KMS-11 (cell line): ENCODE data around the gene DPF3.

Source experiments
- H2AFZ ChIP-seq: fragments of 200-600 bp; sonication (generic); 2 replicates; pipeline ENCODE4 v1.6.1; 2016; ENCODE audit warnings: antibody characterized with exemption, mixed run types, low read depth
- H3K27ac ChIP-seq: fragments of 200-600 bp; sonication (generic); 2 replicates; pipeline ENCODE4 v1.6.1; 2016; ENCODE audit warnings: mild to moderate bottlenecking, mixed run types
- H3K27me3 ChIP-seq: fragments of 200-600 bp; sonication (generic); 2 replicates; pipeline ENCODE4 v1.6.1; 2017; ENCODE audit warnings: mild to moderate bottlenecking, low read depth, mixed run types, moderate library complexity; ENCODE audit not compliant: insufficient read depth
- H3K36me3 ChIP-seq: fragments of 200-600 bp; sonication (generic); 2 replicates; pipeline ENCODE4 v1.6.1; 2017; ENCODE audit warnings: mild to moderate bottlenecking, mixed run types; ENCODE audit not compliant: insufficient read depth
- H3K4me1 ChIP-seq: fragments of 200-600 bp; sonication (generic); 2 replicates; pipeline ENCODE4 v1.6.1; 2016; ENCODE audit warnings: mild to moderate bottlenecking, low read depth, mixed run types; ENCODE audit not compliant: poor library complexity, severe bottlenecking
- H3K4me2 ChIP-seq: fragments of 200-600 bp; sonication (generic); 2 replicates; pipeline ENCODE4 v1.7.0; 2016; ENCODE audit warnings: mild to moderate bottlenecking, mixed run types
- H3K4me3 ChIP-seq: fragments of 200-600 bp; sonication (generic); IDR thresholded peaks from 2 replicates; pipeline ENCODE4 v1.6.1; 2017; ENCODE audit warnings: low read depth, low read length, mixed read lengths; ENCODE audit not compliant: insufficient read depth
- H3K79me2 ChIP-seq: fragments of 200-600 bp; sonication (generic); 2 replicates; pipeline ENCODE4 v1.6.1; 2016; ENCODE audit warnings: low read depth, mixed run types; ENCODE audit not compliant: insufficient read depth
- H3K9ac ChIP-seq: fragments of 200-600 bp; sonication (generic); 2 replicates; pipeline ENCODE4 v1.6.1; 2016; ENCODE audit warnings: mild to moderate bottlenecking, mixed run types
- H4K20me1 ChIP-seq: fragments of 200-600 bp; sonication (generic); 2 replicates; pipeline ENCODE4 v1.6.1; 2016; ENCODE audit warnings: mild to moderate bottlenecking, mixed run types; ENCODE audit not compliant: insufficient read depth
- CTCF ChIP-seq: fragments of 200-600 bp; sonication (generic); conservative IDR thresholded peaks from 2 replicates; pipeline ENCODE4 v1.6.1; 2017; ENCODE audit warnings: low read depth, mild to moderate bottlenecking, antibody characterized with exemption, low read length, moderate library complexity, mixed read lengths

The DPF3 gene

GRCh38 chr14:72932893-72933292 is 39.0 kb upstream of the DPF3 start:
- TF ChIP-seq CTCF = no peak
- peaks cover 69% of the 10 kb centered on the region for H3K79me2 ChIP-seq
- no peaks in the 10 kb centered on the region for H4K20me1 ChIP-seq
- no peak overlapping the region for H3K9ac ChIP-seq
- H3K4me1 ChIP-seq = peaks cover 10% of the 10 kb centered on the region
- no peaks in the 10 kb centered on the region for H3K27me3 ChIP-seq
- H3K27ac ChIP-seq = no peak overlapping the region
- no peak overlapping the region for H3K4me2 ChIP-seq
- no peak overlapping the region for H2AFZ ChIP-seq
- no peak overlapping the region for H3K4me3 ChIP-seq
- H3K36me3 ChIP-seq = no peaks in the 10 kb centered on the region

GRCh38 chr14:72929316-72930080 is 35.6 kb upstream of the DPF3 start:
- Histone ChIP-seq H3K4me2 (no peak overlapping the region), H3K79me2 (peaks cover 61% of the 10 kb centered on the region), H3K36me3 (no peaks in the 10 kb centered on the region), H4K20me1 (no peaks in the 10 kb centered on the region), H3K4me3 (no peak overlapping the region), H3K9ac (no peak overlapping the region), H2AFZ (no peak overlapping the region), H3K4me1 (peaks cover 14% of the 10 kb centered on the region), H3K27me3 (no peaks in the 10 kb centered on the region), H3K27ac (no peak overlapping the region)
- no peak for TF ChIP-seq CTCF

GRCh38 chr14:72928872-72929271 is 35.0 kb upstream of the DPF3 start:
- no peak overlapping the region for H3K9ac ChIP-seq
- H3K36me3 ChIP-seq = no peaks in the 10 kb centered on the region
- H3K79me2 ChIP-seq = peaks cover 57% of the 10 kb centered on the region
- no peak overlapping the region for H3K4me2 ChIP-seq
- H2AFZ ChIP-seq = no peak overlapping the region
- no peak for TF ChIP-seq CTCF
- H3K27ac ChIP-seq = no peak overlapping the region
- no peak overlapping the region for H3K4me3 ChIP-seq
- no peaks in the 10 kb centered on the region for H3K27me3 ChIP-seq
- H4K20me1 ChIP-seq = no peaks in the 10 kb centered on the region
- peaks cover 14% of the 10 kb centered on the region for H3K4me1 ChIP-seq

GRCh38 chr14:72926292-72927028 is 32.6 kb upstream of the DPF3 start, which contains the start of gene DCAF4:
Gene DCAF4 (plus strand): TSS chr14:72926464. CDS start chr14:72937979, 11,515 bp downstream.
- H3K79me2 ChIP-seq = peaks cover 33% of the 10 kb centered on the region
- H4K20me1 ChIP-seq = no peaks in the 10 kb centered on the region
- H3K4me2 ChIP-seq = peak within 1 kb of the TSS; percentile 46; the same call in 1 of the 2 replicates
- H3K36me3 ChIP-seq = no peaks in the 10 kb centered on the region
- H3K4me1 ChIP-seq = peaks cover 4% of the 10 kb centered on the region
- H3K9ac ChIP-seq = peak within 1 kb of the TSS; percentile 93
- peak within 1 kb of the TSS; percentile 96 for H3K27ac ChIP-seq
- H3K27me3 ChIP-seq = no peaks in the 10 kb centered on the region
- H2AFZ ChIP-seq = peak within 1 kb of the TSS; percentile 54
- H3K4me3 ChIP-seq = no peak within 1 kb of the TSS
- TF ChIP-seq CTCF = no peak
